Suprapubic skin (tissue), 4 donors: ENCODE data around the gene AKAP1.

ENCODE experiments used
- EP300 ChIP-seq: sonication (generic); formaldehyde crosslinking; IDR thresholded peaks from one replicate; pipeline ENCODE4 v1.6.1; 2017; ENCODE audit warnings: antibody characterized with exemption
- POLR2A ChIP-seq, 2 donors: fragments of 450-650 bp; IDR thresholded peaks; one replicate each; pipeline ENCODE4 v1.6.1; 2017; ENCODE audit warnings: antibody characterized with exemption in 2 of 2, mild to moderate bottlenecking in 2 of 2, moderate library complexity in 2 of 2
- POLR2AphosphoS5 ChIP-seq, 3 donors: sonication (generic); formaldehyde crosslinking; IDR thresholded peaks; one replicate each; pipeline ENCODE4 v1.6.1; 2017; ENCODE audit warnings: antibody characterized with exemption in 3 of 3
- TF ChIP-seq, protein P1 (sequence below), 2 donors: fragments of 200-600 bp in 1 of 2; fragments of 450-650 bp in 1 of 2; sonication (generic) in 1 of 2; IDR thresholded peaks; one replicate each; pipeline ENCODE4 v1.5.1; 2016 to 2019; ENCODE audit warnings: antibody characterized with exemption in 2 of 2, mild to moderate bottlenecking in 1 of 2, moderate library complexity in 1 of 2

DNA sequence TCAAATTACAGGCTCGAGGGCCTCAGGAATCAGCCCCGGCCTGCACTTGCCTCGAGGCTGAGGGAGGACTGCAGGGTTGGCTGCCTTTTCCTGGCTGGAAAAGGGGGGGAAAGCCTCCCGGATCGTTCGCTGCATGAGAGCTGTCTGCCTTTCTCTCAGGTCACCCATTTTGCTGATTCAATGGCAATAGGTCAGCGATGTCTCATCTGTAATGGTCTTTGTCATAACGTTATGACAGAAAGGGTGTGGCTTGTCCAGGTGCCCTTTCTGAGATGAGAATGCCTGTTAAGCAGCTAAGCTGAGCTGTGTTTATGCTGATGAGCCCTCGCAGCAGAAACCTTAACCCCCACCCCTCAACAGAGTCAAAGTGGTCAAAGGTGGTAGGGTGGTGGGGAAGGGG lies 81.8 kb downstream of the AKAP1 start:
- TF ChIP-seq, protein P1, sequence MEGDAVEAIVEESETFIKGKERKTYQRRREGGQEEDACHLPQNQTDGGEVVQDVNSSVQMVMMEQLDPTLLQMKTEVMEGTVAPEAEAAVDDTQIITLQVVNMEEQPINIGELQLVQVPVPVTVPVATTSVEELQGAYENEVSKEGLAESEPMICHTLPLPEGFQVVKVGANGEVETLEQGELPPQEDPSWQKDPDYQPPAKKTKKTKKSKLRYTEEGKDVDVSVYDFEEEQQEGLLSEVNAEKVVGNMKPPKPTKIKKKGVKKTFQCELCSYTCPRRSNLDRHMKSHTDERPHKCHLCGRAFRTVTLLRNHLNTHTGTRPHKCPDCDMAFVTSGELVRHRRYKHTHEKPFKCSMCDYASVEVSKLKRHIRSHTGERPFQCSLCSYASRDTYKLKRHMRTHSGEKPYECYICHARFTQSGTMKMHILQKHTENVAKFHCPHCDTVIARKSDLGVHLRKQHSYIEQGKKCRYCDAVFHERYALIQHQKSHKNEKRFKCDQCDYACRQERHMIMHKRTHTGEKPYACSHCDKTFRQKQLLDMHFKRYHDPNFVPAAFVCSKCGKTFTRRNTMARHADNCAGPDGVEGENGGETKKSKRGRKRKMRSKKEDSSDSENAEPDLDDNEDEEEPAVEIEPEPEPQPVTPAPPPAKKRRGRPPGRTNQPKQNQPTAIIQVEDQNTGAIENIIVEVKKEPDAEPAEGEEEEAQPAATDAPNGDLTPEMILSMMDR (IDR thresholded peaks at IDR 0.05): no peak
- no peak for TF ChIP-seq POLR2A (IDR thresholded peaks at IDR 0.05)
- TF ChIP-seq POLR2AphosphoS5 (IDR thresholded peaks at IDR 0.05): no peak
- no peak for TF ChIP-seq EP300
